Left lung (tissue), 10 donors: ENCODE measurements around the gene CTXND1. TPM values are rescaled to one million over a fixed set of nuclear protein-coding genes. Genes with fewer than 3 reads are reported as not detected.

Experiments
- ATAC-seq: fragments of 200-7000 bp; cut with Tn5 transposase; one replicate; pipeline ENCODE4 v1.9.1; 2020; ENCODE audit warnings: moderate library complexity
- DNase-seq, 4 donors: peaks; one replicate each; pipeline ENCODE4 v3.0.0-alpha.2; 2013 to 2020
- H3K27ac ChIP-seq, 2 donors: fragments of 200-600 bp; sonication (generic) in 1 of 2; one replicate each; pipeline versions ENCODE4 v1.5.0 to v1.8.0; 2020 to 2021
- H3K27me3 ChIP-seq, 2 donors: fragments of 200-600 bp; sonication (generic) in 1 of 2; one replicate each; pipeline versions ENCODE4 v1.5.0 to v1.8.0; 2020 to 2021
- H3K36me3 ChIP-seq, 2 donors: fragments of 200-600 bp; sonication (generic) in 1 of 2; one replicate each; pipeline versions ENCODE4 v1.5.0 to v1.8.0; 2020 to 2021
- H3K4me1 ChIP-seq, 2 donors: fragments of 200-600 bp; one replicate each; pipeline ENCODE4 v1.8.0; 2021
- H3K4me3 ChIP-seq, 2 donors: fragments of 200-600 bp; sonication (generic) in 1 of 2; one replicate each; pipeline versions ENCODE4 v1.5.0 to v1.8.0; 2020 to 2021; ENCODE audit warnings: mild to moderate bottlenecking in 1 of 2
- H3K9me3 ChIP-seq, 2 donors: fragments of 200-600 bp; sonication (generic) in 1 of 2; one replicate each; pipeline versions ENCODE4 v1.5.0 to v1.8.0; 2020 to 2021
- CTCF ChIP-seq, 2 donors: fragments of 200-600 bp; sonication (generic) in 1 of 2; IDR thresholded peaks; one replicate each; pipeline versions ENCODE4 v1.5.0 to v1.8.0; 2021; ENCODE audit warnings: antibody characterized with exemption in 2 of 2
- intact Hi-C, 2 donors: fragments of 100-400 bp; cut with DNase I; formaldehyde crosslinking; loops; one replicate each; pipeline versions ENCODE4 v1.11.2 to v1.14.2; 2022
- polyA plus RNA-seq, 6 donors: library from polyadenylated mRNA; unstranded; fragments of 120-200 nt; gene quantifications; one replicate each; pipeline ENCODE4 v1.2.1, GENCODE V29; 2013; ENCODE audit not compliant: insufficient read length in 6 of 6
- total RNA-seq, 2 donors: library from RNA; stranded (reverse); fragmentation: NEBNext Ultra II Directional; extraction: Animal tissue kit (Norgen Biotek cat#: 25700); gene quantifications; one replicate each; pipeline ENCODE4 v1.2.1, GENCODE V29; 2021
- donor health status: DM: no; HTN: yes; CAD: no.
- donor health status: DM: no; HTN: no; CAD: no.

The CTXND1 gene
- total and polyA plus RNA-seq, 8 donors = 0.47 to 32.9 (median 23.1) TPM

GRCh38 chr15:80289528-80290495 lies 37.8 kb upstream of the CTXND1 start:
- H3K27me3 ChIP-seq = no peaks in the 10 kb centered on the region
- peak in 2 of 4 donors; percentile 36 to 51 for DNase-seq
- H3K4me1 ChIP-seq = no peaks in the 10 kb centered on the region
- H3K36me3 ChIP-seq = no peaks in the 10 kb centered on the region
- no peak for TF ChIP-seq CTCF (IDR thresholded peaks at IDR 0.05)
- H3K4me3 ChIP-seq = no peak overlapping the region
- no peak overlapping the region for H3K27ac ChIP-seq
- intact Hi-C loops = no loop called here
- no peaks in the 10 kb centered on the region for H3K9me3 ChIP-seq
- ATAC-seq = no peak

- Histone ChIP-seq H3K27me3 (no peaks in the 10 kb centered on the region), H3K4me3 (no peak overlapping the region), H3K4me1 (no peaks in the 10 kb centered on the region), H3K27ac (no peak overlapping the region), H3K36me3 (no peaks in the 10 kb centered on the region), H3K9me3 (no peaks in the 10 kb centered on the region)
- no peak for TF ChIP-seq CTCF (IDR thresholded peaks at IDR 0.05)
- DNase-seq (no peak), ATAC-seq (no peak)
- intact Hi-C loops = no loop called here
Observed at GRCh38 chr15:80288131-80288530, 36.1 kb upstream of the CTXND1 start.

- H3K27ac ChIP-seq = no peak overlapping the region
- intact Hi-C loops = no loop called here
- no peaks in the 10 kb centered on the region for H3K4me1 ChIP-seq
- no peaks in the 10 kb centered on the region for H3K9me3 ChIP-seq
- no peak for ATAC-seq
- no peak for DNase-seq
- H3K27me3 ChIP-seq = no peaks in the 10 kb centered on the region
- H3K4me3 ChIP-seq = no peak overlapping the region
- no peak for TF ChIP-seq CTCF (IDR thresholded peaks at IDR 0.05)
- H3K36me3 ChIP-seq = no peaks in the 10 kb centered on the region
Observed at GRCh38 chr15:80286055-80286454, 34.0 kb upstream of the CTXND1 start.

DNA sequence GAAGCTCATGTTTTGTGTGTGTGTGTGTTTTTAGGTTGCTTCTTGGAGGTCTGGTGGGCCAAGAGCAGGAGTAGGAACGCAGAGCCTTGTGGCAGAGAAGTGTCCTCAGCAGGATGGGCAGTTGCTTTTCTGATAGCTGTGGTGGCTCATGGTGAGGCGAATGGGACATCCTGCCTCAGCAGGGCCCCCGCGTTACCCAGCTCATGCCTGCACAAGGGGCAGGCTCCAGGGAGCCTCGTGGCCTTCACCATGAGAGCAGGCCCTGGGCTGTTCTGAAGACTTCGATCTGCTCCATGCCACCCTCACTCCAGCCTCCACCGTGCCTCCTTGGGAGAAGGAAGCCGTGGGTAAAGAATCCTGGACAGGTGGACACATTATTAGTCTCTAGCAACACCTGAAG lies 33.4 kb upstream of the CTXND1 start:
- H3K27ac ChIP-seq = no peak overlapping the region
- TF ChIP-seq CTCF (IDR thresholded peaks at IDR 0.05) = no peak
- H3K4me3 ChIP-seq = no peak overlapping the region
- H3K4me1 ChIP-seq = no peaks in the 10 kb centered on the region
- no peaks in the 10 kb centered on the region for H3K27me3 ChIP-seq
- intact Hi-C loops = no loop called here
- H3K9me3 ChIP-seq = no peaks in the 10 kb centered on the region
- no peaks in the 10 kb centered on the region for H3K36me3 ChIP-seq
- ATAC-seq (no peak), DNase-seq (no peak)

DNA sequence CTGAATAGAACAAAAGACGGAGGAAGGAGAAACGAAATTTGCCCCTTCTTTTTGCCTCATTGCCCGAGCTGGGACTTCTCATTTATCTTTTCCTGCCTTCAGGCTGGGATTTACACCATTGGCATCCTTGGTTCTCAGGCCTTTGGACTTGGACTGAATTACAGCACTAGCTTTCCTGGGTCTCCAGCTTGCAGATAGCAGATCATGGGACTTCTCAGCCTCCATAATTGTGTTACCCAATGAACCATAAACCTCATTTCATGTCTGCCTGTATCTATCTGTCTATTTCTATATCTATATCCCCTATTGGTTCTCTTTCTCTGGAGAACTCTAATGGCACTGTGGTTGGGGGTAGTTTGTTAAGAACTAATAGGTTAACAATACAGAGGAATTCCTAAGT lies 31.5 kb upstream of the CTXND1 start:
- Histone ChIP-seq H3K27ac (no peak overlapping the region), H3K27me3 (no peaks in the 10 kb centered on the region), H3K9me3 (no peaks in the 10 kb centered on the region), H3K4me1 (no peaks in the 10 kb centered on the region), H3K36me3 (no peaks in the 10 kb centered on the region), H3K4me3 (no peak overlapping the region)
- DNase-seq = no peak
- intact Hi-C loops = no loop called here
- no peak for TF ChIP-seq CTCF (IDR thresholded peaks at IDR 0.05)
- ATAC-seq = no peak
